HG03064 (cell line): ENCODE results near the gene MEOX2.

ENCODE experiments used
- ATAC-seq: cut with Tn5 transposase; IDR thresholded peaks from one replicate; pipeline ENCODE4 v1.9.1; 2021; ENCODE audit warnings: low read depth; ENCODE audit not compliant: unreplicated experiment

The MEOX2 gene

DNA sequence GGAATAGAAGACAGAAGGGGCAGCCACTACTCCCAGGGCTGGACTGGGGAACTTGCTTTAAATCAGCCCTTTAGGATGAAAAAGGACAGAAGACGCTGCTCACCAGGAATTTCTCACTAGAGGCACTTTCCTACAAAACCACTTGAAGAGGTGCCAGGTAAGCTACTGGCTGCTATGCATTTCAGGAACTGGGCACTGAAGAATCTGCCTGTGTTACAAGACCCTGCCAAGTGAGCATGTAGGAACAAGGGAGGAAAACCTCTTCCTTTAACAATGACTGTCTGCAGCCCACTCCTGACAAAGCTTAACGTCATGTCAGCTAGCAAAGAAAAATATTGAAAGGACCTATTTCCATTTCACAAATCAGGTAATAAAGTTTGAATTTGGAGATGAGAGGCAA, 118.8 kb downstream of the MEOX2 start:
- ATAC-seq, result no peak

DNA sequence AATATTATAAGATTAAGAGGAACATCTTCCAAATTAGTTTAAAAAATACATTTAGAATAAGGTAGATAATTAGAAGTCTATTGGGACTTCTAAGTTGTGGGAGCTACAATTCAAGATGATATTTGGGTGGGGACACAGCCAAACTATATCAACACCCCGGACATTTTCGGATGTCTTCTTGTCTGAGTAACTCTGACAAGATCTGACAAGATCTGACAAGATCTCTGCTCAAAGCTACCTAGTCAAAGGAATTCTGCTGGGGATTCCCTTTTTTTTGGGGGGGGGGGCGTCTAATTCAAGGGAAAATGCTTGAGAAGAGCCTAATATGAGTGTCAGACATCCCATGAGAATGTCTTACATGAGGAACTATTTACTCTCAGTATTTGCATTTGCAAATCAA, 119.4 kb downstream of the MEOX2 start:
- no peak for ATAC-seq

DNA sequence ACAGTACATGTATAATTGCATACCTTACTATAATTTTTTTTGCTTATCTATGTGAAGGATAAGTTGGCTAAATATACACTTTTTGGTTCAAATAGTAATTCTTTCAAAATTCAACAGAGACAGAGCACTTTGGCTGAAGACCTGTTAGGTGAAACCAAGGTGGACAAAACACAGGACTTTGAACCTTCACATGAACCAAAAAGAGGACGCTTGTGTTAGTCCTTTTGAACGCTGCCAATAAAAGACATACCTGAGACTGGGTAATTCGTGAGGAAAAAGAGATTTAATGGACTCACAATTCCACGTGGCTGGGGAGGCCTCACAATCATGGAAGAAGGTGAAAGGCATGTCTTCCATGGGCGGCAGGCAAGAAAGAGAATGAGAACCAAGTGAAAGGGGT, 120.0 kb downstream of the MEOX2 start:
- ATAC-seq, result no peak

DNA sequence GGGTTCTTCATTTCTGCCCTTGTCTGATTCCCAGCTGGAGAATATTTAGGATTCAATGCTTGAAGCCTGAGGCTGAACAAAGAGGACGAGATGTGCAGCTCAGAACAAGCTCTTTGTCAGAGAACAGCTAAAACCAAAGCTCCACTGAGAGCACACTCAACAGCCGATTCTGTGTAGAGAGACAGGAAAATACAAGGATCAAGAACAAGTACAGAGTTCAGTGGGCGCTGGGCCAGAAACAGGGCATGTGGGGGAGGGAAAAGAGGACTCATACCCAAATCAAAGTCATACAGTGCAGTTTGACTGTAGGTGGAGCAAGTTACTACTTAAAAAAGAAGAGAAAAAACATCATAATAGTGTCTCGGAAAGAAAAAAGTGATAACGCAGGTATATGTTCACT, 124.6 kb downstream of the MEOX2 start, which contains the start of gene AGMO:
AGMO (minus strand) TSS at position 181 of the 400 bp plus-strand sequence.
- no peak for ATAC-seq
